HG03175 (cell line): ENCODE measurements around the gene ATP6AP1.

Source experiments
- ATAC-seq: cut with Tn5 transposase; IDR thresholded peaks from one replicate; pipeline ENCODE4 v1.9.1; 2021; ENCODE audit warnings: mild to moderate bottlenecking, moderate library complexity; ENCODE audit not compliant: unreplicated experiment

Gene ATP6AP1

GRCh38 chrX:154429711-154430110 lies 1.2 kb downstream of the ATP6AP1 start:
- no peak for ATAC-seq

DNA sequence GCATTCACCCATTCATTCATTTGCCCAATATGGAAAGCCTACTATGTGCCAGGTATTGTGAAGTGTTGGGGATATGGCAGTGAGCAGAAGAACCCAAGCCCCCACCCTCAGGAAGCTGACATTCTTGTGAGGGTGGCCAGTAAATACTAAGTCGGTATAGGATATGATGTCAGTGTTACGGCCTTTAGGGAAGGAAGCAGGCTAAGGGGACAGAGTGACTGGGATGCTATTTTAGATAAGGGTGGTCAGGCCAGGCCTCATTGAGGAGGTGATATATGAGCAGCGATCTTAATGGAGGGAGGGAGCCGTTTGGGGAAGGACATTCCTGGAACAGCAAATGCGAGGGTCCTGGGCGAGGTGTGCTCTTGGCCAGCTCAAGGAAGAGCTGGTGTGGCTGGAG lies 2.0 kb downstream of the ATP6AP1 start:
- no peak for ATAC-seq

DNA sequence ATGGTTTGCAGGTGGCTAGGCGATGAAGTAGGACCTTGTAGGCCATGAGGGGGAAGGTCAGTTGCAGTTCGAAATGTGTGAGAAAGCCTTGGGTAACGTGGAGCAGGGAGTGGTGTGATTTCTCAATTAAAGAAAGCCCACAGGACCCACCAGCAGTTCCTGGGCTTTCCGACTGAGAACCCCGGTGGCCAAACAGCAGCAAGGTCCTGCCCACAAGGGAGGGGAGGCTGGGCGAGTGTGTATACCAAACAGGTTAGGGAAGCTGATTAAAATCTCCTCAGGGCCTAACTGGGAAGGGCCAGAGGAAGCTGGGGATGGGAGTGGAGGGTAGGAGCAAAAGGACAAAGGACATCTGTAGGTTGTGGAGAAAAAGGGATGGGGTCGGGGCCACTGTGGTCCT lies 2.4 kb downstream of the ATP6AP1 start:
- no peak for ATAC-seq

DNA sequence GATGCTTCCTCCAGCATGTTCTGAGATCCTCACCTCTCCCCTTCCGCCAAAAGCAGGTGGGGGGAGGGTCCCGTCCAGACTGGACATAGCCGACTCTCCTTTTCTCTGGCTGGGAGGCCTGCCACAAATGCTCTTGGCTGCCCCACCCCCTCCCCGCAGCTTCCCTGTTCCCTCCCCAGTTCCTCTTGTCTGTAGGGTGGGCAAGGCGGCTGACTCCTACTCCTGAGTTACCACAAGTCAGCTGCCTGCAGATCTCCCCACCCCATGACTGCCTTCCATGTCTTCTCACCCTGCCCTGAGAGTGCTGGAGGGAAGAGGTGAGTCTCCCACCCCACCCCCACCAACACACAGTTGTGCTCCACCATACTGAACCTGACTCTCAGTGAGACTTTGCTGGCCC lies 2.9 kb downstream of the ATP6AP1 start:
- no peak for ATAC-seq

- ATAC-seq, result no peak
Measured at GRCh38 chrX:154432210-154432609, 3.7 kb downstream of the ATP6AP1 start.

- no peak for ATAC-seq
Measured at GRCh38 chrX:154433605-154434004, 5.1 kb downstream of the ATP6AP1 start.

DNA sequence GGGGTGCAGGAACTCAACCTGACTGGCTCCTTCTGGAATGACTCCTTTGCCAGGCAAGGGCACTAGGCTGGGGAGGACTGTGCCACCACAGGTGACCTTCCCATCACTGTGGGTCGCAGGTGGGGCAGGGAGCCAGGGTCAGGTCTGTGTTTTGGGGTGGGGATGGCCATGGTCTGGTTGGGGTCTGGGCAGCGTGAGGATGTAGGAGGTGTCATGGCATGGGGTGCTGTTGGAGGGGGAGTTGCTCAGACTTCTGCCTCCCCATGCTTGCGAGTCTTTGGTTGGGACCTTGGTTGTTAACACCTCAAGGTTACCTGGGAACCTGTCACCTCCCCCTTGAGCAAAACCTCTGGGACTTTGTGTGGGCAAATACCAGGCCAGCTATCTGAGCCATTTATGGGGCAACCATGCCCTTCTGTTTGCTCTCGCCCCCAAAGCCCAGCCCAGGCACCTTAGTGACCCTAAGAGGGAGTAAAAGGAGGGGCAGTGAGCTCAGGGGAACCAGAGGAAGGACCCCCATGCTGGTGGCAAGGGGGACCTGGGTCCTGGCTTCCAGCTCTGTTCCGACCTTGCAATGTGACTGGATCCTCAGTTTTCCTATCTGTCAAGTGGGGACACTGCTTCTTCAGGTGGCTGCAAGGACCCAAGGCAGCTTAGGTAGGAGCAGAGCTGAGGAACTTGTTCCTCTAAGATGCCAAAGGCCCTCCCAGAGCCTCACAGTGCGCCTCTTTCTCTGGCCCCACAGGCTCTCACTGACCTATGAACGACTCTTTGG lies 6.1 kb downstream of the ATP6AP1 start:
- ATAC-seq, result no peak

- ATAC-seq, result no peak
Measured at GRCh38 chrX:154435171-154435733, 6.8 kb downstream of the ATP6AP1 start.

- ATAC-seq, result peak; percentile 44
Measured at GRCh38 chrX:154436374-154436982, 8.0 kb downstream of the ATP6AP1 start.

GRCh38 chrX:154436983-154437752 lies 8.7 kb downstream of the ATP6AP1 start, which contains the start of gene GDI1:
Gene GDI1, plus strand, starts transcription at chrX:154437154. Its CDS starts 101 bp downstream, at chrX:154437255.
- ATAC-seq, result peak; percentile 44

DNA sequence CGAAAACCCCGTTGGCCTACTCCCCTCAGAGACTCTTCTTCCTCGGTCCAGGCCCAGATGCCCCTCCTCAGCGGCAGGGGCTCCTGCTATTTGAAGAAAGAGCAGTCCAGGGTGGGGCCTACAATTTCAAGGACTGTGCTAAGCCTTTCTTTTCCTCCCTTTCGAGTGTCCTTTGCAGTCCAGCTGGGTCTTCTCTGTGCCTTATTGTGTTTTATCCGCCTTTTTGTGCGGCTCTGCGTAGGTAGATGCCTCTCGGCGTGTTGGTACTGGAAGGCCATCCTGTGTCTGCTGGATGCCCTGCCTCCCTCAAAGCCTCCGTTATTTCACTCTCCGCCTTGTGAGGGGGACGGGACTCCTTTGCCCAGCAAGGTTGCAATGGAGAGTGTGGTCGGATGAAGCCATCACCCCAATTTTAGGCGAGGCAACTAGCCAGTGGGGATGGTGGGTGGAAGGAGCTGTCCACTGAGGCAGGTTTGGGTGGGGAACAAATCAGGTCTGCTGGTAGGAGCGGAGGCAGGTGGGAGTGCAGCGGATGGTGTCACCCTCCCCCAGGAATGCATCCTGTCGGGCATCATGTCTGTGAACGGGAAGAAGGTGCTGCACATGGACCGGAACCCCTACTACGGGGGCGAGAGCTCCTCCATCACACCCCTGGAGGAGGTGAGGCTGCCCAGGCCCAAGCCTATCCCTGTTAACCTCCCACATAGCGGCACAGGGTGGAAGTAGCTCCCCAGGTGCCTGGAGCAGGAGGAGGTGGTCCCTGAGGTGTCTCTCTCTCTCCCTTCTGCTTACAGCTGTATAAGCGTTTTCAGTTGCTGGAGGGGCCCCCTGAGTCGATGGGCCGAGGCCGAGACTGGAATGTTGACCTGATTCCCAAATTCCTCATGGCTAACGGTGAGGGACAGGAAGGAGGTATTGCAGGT lies 9.8 kb downstream of the ATP6AP1 start:
- ATAC-seq, result no peak

- ATAC-seq, result no peak
Measured at GRCh38 chrX:154439841-154440240, 11.4 kb downstream of the ATP6AP1 start.

GRCh38 chrX:154440623-154441357 lies 12.3 kb downstream of the ATP6AP1 start:
- no peak for ATAC-seq

- ATAC-seq, result no peak
Measured at GRCh38 chrX:154441564-154441963, 13.1 kb downstream of the ATP6AP1 start.

- ATAC-seq, result no peak
Measured at GRCh38 chrX:154441984-154442707, 13.7 kb downstream of the ATP6AP1 start.

DNA sequence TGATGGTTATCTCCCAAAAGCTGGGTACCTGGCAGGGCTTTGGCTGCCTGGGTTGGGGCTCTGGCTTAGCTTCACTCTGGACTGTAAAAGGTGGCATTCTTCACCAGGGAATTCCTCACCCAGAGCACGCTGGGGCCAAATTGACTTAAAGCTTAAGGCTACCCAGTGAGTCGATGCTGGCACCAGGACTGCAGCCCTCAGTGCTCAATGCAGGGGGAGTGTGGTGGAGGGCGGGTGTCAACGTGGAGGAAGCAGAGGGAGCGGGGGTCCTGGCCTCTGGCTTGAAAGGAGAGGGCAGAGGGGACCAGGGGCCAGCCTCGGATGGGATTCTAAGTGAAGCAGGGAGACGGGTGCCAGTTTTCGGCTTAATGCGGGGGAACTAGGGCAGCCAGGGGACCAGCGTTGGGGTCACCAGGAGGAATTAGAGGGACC lies 15.0 kb downstream of the ATP6AP1 start:
- ATAC-seq, result no peak

GRCh38 chrX:154443992-154444754 lies 15.7 kb downstream of the ATP6AP1 start, which contains the start of gene FAM50A:
Gene FAM50A, plus strand, starts transcription at chrX:154444141. Its CDS starts 95 bp downstream, at chrX:154444236.
- peak; percentile 85 for ATAC-seq

DNA sequence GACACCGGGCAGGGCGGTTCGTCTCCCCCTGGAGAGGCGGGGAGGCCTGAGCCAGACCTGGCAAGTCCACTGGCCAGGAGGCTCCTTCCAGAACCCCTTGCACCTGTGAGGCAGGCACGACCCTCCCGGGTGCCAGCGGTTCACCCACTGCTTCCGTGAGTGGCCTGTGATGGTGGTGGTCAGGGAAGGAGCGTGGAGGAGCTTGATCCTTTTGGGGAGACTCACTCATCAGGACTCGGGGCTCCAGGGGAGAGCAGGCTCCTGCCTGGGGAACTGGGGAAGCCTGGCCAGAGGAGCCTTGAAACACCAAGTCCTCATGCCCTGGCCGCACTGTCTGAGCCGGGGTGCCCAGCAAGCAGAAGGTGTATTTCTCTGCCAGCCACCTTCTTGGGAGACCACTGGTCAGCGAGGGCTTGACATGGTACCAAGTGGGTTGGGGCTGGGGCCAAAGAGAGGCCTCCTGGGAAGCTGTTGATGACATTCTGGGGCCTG lies 16.3 kb downstream of the ATP6AP1 start:
- no peak for ATAC-seq
